Stimulated activated CD8-positive, alpha-beta memory T cell treated with anti-CD3 and anti-CD28 coated beads, Interleukin-12 subunit alpha, Interleukin-12 subunit beta, amount 100 ng/mL, for 24 hours (primary cell): ENCODE data around the gene CEP112.

Experiments used
- DNase-seq: peaks from one replicate; pipeline ENCODE4 v3.0.0-alpha.2; 2020; ENCODE audit errors: extremely low read depth

CEP112 gene

DNA sequence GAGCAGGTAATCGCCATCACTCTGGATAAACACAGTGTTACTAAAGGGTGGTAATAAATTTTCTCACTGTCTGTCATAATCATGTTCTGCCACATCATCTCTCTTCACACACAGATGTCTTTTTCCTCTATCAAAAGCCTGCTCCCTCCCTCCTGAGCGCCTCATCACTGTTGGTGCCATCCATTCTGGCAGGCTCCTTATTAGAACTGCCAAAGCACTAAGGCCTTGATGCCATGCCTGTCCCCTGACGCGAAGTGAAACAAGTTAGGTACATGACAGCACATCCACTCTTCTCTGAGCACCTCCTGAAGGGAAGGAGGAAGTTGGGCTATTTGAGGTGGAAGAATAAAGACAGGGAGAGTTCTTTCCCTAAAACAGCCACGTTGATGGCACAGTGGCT, 592.3 kb downstream of the CEP112 start:
- no peak for DNase-seq

DNA sequence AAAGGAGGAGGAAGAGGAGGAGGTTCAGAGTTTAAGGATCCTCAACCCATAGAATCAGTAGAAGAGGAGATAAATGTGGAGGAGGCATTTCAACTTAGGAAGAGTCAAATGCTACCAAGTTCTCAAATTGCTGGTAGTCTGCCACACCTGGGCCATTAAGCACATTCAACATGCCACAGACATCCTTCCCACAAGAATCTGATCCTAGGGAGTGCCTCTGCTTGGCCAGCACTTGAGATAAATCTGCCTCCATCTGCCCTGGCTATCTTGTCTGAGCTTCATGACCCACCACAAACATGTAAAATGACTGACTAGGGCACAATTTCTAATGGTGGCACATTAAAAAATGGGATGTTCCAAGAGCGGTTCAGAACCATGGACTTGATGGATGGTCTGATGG, 593.2 kb downstream of the CEP112 start:
- no peak for DNase-seq

DNA sequence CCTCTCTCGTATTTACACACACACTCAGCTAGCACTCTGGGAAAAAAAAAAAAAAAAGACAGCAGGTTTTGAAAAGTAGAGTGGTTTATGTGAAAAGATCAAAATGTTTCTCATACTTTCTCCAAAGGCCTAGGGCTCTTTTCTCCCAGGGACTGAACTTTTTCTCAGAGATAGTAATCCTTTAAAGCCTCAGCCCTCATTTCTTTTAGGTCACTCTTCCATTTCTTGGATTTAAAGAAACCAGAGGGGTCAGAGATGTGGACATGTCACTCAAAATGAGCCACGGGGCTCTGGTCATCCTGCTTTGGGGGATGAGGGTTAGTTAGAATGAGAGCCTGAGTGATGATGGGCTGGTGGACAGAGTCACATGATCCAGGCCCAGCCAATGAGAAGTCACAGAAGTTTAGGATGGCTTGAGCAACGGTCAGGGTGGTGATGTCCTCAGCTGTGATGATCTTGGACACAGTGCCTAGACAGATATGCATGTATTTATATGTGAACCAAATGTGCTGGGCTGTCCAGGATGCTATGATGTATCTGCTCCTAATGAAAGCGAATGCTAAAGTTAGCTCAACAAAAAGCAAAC, 596.8 kb downstream of the CEP112 start:
- DNase-seq, result no peak

DNA sequence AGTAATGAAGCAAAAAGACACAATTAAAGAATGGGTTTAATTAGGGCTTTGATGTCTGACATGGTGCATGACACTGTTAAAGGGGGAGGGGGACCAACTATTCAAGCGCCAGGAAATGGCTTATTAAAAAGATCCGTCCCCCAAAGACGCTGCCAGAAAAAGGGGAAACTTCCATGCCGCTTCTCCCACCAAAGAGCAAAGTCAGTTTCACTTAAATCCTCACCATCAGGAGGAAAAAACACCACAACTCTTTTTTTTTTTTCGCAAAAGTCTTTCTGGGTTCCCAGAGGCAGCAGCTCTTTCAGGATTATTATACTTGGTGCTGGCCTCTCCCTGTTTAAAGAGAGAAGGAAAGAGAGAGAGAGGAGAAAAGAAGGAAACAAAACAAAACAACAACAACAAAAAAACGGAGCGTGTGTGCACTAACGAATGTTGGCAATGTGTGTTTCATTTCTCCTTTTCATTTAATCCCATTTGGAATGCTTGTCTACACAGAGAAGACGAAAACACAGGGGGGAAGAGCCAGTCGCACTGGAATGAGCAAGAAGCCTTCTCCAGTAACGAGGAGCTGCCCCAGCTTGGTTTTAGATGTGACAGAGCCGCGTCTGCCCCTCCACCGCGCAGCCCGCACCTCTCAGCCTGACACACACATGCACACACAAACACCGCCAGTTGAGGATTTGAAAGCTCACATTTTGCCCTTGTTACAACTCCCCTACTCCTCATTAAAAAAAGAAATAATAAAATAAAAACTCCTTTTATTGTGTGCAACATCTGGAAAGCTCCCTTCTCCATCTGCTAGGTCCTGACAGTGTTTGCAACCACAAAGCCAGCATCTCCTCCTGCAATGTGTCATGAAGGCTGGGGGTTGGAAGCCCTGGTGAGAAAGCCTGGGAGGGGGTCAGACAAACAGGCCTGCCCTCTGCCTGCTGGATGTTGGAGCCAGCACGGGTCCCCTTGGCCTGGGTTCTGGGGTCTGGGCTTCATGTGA, 597.8 kb downstream of the CEP112 start:
- no peak for DNase-seq

DNA sequence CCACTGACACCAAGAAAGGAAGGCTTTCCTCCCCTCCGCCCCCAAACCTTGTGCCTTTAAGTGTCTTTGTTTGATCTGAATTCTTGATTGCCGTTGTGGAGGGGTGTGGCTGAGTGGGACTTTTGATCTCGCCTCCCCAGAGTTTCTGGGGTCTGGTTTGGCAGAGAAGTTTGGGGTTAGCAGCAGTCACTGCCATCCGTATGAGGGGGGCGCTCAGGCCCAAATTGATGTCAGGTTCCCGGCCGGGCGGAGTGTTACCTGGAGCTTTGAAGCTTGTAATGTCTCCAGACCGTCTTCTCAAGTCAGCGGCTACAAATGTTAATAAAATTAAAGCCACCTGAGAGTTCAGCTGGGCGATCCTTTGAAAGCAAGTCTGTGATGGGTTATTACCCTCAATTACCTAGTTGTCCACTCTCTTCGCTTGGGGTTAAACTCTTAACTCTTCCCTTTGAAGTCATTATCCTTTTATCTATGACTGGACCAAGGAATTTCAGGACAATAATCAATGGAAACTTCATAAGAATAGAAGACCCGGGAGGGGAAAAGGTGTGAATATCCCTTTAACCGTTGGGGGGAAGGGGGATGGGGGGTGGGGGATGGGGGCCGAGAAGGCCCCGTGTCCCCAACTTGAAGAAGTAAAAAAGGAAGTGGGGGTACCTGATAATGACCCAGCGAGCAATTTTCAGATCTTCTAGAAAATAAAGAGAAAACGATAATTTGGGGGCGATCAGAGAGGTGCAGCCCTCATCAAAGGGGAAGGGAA, 598.7 kb downstream of the CEP112 start:
- DNase-seq, result no peak

DNA sequence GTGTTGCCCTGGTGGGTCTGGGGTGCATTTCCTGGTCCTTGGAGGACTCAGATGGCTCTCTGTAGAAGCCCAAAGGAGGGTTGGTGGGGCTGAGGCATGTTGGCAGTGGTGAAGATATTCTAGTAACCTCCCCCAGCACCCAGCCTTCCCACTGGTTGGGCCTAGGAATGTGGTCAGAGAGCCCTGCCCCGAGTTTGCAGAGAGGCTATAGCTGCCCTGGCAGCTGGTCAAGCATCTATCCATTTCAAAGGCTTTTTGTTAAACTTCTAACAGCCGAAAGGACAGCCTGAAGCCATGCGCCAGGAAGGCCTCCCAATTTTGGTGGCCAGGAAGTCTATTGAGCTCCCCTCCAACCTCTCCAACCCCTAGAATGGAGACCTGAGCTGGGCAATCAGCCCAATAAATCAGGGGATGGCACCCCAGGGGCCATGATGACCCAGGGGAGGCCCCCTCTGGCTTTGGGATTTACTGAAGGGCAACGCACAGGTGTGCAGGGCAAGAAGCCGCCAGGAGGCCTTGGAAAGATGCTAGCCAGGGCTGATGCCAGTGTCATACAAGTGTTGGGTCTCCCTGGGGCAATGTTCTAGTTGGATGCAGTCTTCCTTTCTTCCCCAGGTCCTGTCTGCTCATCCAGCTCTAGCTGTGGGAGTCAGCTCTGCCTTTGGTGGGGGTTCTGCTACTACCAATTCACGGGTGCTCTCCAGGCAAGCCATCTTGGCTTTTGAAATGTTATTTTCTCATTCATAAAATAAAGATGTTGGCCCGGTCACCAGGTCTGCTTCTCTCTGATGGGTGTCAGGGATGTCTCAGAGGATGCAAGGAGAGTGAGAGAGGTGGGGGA, 599.6 kb downstream of the CEP112 start:
- no peak for DNase-seq

DNA sequence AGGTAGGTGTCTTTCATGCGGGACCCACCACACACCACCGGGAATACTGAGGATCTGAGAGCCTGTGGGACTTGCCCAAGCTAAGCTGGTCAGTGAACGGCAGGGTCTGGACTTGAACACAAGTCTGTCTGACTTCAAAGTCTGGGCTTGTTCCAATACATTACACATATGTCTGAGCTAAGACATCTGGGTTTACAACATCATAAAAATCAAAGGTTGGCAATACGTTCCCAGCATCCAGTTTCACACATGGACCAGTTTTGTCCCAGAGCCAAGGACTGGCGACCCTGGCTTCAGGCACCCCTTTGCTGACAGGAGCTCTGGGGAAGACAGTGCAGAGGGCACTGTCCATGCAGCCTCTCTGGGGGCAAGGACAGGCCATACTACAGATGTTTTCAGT, 602.6 kb downstream of the CEP112 start:
- no peak for DNase-seq

DNA sequence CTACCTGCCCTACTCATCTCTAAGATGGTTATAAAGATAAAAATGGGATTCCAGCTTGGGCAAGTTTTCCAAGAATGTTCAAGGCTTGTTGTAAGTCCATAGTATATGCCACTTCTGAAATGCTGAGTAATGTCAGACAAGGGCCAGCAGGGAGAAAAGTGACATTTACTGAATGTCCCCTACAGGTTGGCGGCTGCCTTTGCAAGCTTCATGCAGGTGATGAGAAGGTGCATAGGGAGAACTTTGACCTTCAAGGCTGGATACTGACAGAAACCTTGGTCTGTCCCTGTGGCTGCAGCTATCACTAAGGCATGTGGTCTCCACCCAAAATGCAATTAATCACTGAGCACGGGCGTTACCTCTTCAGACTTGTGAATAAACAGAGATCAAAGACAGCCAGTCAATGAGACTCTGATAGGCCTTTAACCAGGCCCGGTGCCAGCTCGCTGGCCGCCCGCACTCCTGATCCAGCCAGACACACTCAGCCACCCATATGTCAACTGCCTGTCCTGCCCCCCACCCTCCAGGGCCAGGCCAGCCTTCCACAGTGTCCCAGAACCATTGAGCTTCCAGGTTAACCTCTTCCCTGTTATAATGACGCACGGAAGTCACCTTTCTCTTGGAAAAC, 603.6 kb downstream of the CEP112 start:
- DNase-seq, result no peak

DNA sequence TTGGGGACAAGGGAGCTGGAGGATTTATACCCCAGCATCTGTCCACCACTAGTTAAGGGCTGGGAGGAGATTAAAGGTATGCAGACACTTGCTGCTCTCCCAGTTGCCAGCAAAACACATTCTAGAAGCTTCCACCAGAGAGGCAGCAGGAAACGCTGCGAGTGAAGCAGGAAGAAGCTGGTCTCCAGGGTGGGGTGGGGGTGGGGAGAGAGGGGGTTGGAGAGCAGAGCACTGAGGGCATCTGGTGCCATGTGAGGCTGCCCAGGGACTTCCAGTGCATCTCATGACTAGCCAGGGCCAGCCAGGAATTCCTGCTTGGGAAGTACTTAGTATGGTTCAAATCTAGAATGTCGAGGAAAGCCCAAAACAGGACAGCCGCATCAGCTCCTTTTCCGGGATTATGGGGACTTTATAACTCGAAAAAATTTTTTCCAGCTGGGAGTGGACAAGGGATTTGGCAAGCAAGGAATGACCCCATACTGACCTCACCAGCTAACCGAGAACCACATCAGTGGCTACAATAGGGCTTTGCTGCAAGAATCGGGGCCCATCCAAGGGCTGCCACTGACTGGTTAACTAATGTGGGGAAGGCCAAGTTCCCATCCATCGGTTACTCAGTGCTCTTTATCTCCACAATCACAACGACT, 604.3 kb downstream of the CEP112 start:
- DNase-seq, result no peak

DNA sequence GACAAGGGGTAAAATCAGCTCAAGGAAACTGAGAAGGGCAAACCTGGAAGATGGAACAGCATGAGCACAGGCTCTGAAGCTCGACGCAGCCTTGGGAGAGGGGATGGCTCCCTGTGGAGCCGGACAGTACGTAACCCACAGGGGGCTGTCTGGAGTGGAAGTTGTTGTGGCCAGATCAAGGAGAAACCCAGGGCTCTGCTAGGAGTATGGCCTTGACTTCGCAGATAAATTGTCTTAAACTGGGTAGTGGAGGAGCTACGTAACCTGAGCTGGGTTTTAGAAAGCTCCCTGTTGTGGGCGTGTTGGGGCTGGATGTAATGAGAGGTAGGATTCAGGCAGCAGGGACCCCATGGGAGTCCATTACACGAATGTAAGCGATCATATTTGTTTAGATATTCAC, 605.0 kb downstream of the CEP112 start:
- no peak for DNase-seq
